ENCODE results near the gene RAD51C.
"Not testable (repeated sequence)": the region's sequence is repeated elsewhere in the genome, so short reads cannot be mapped to it uniquely, and the experiment has no call there.

The RAD51C gene

DNA sequence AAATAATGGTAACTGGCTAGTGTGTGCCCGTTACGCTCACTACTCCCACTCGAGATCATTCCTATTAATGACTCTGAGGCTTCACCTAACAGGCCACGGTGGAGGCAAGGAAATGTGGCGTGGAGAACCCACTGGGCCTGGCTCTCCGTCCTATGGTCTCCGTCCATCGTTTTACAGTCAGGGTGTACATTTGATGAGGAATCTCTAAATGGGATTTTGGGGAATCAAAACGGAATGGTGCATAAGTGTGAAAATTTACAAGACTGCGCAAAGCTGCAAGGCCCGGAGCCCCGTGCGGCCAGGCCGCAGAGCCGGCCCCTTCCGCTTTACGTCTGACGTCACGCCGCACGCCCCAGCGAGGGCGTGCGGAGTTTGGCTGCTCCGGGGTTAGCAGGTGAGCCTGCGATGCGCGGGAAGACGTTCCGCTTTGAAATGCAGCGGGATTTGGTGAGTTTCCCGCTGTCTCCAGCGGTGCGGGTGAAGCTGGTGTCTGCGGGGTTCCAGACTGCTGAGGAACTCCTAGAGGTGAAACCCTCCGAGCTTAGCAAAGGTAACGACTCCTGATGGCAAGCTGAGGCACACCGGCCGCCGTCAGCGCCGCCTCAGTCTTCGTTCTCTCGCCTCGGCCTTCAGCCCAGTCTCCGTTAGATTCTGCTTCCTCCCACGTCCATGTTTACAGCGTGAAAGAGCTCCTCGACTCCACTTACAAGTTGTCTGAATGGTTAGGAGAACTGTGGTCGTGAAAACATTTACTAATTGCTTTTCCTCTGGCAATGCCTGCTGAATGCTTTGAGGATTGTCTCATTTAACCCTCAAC, at the start of gene RAD51C:
TSS of gene RAD51C (plus strand) at position 364 of the 817 bp plus-strand sequence. CDS start at position 406, 42 bp downstream.
- DNase-seq (ENCODE audit: low spot score): peak; percentile 82

DNA sequence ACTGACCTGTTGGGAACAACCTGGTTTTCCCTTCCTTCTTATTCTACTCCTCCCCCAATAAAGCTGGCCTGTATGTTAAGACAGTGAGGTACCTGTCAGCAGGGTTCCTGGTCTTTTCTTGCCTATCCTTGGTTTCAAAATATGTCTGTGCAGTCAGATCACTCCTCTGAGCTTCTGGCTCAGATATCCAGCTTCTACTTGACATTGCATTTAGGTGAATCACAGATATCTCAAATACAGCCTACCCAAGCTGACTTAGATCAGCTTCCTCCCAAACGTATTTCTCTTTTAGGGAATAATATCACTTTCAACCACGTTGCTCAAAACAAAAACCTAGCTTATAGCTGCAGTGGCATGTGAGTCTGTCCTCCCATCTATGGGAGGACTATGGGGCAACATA, 49.3 kb upstream of the RAD51C start:
- DNase-seq (ENCODE audit: low spot score): no peak

DNA sequence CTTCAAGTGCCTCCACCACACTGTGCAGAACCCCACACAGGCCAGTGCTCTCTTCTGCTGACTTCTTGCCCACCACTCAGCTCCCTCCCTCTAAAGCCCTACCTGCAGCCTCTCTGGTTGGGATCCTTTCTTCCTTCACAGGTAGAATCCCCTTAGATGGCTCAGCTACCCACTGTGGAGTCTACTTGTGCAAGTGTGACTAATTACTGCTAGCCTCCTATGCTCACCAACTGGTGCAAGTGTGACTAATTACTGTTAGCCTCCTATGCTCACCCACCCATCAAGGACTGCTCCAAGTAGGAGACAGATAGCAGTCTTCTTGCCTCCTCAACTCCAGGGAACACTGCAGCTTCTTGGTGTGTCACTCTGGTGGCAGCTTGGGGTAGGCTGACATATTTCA, 44.2 kb upstream of the RAD51C start:
- no peak for DNase-seq (ENCODE audit: low spot score)

DNA sequence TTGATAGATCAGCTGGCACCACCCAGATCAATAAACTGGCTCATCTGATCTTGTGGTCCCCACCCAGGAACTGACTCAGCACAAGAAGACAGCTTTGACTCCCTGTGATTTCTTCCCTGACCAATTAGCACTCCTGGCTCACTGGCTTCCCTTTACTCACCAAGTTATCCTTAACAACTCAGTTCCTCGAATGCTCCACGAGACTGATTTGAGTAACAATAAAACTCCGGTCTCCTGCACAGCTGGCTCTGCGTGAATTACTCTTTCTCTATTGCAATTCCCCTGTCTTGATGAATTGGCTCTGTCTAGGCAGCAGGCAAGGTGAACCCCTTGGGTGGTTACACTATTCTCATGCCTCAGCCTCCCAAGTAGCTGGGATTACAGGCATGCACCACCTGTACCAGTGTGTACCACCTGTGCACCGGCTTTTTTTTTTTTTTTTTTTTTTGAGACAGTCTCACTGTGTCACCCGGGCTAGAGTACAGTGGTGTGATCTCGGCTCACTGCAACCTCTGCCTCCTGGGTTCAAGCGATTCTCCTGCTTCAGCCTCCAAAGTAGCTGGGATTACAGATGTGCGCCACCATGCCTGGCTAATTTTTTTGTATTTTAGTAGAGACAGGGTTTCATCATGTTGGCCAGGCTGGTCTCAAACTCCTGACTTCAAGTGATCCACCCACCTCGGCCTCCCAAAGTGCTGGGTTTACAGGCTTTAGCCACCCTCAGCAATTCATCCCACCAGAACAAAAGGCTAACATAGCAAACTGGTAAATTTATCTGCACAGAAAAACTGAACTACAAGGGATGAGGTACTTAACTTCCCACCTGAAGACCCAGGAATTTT, 34.2 kb upstream of the RAD51C start:
- peak; percentile 34 for DNase-seq (ENCODE audit: low spot score)

DNA sequence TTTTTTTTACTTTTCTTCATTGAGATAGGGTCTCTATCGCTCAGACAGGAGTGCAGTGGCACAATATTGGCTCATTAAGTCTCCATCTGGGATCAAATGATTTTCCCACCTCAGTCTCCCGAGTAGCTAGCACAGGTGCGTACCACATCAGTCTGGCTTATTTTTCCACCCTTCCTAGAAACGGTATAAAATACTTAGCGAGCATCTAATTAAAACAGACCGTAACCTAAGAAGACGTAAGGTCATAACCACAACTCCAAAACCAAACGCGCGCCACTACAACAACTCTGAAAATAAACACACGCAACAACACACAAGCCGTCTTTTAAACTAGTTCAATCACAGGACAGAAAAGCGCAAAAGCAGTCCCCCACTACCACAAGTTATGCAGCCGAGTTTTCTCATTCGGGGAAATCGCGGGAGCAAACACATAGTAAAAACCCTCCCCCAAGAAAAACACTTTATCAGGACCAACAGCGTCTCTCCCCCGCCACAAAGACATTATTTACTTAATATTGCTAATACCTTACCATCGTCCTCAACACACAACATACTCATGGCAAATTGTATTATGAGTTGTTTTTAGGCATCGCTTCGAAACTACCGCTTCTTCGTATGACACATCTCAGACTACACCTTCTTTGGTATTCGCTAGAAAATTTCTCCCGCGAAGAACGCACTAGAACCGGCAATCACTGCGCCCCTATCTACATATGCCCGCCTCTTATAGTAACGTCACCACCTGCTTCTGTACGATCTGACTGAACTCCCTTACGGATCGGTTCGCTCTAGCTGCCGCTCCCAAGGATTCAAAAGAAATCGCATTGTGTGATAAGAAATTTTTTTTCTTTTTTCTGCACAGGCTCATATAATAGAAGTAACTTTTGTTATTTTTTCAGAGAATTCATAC, 33.3 kb upstream of the RAD51C start:
- DNase-seq (ENCODE audit: low spot score): peak; percentile 98

DNA sequence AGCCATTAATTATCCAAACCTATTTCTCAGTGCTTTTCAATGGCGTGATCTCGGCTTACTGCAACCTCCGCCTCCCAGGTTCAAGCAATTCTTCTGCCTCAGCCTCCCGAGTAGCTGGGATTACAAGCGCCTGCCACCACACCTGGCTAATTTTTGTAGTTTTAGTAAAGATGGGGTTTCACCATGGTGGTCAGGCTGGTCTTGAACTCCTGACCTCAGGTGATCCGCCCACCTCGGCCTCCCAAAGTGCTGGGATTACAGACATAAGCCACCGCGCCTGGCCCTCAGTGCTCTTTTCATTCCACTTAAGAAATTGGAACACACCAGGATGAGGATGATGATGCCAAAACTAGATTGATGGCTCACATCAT, 32.7 kb upstream of the RAD51C start:
- not testable (repeated sequence) for DNase-seq (ENCODE audit: low spot score)

DNA sequence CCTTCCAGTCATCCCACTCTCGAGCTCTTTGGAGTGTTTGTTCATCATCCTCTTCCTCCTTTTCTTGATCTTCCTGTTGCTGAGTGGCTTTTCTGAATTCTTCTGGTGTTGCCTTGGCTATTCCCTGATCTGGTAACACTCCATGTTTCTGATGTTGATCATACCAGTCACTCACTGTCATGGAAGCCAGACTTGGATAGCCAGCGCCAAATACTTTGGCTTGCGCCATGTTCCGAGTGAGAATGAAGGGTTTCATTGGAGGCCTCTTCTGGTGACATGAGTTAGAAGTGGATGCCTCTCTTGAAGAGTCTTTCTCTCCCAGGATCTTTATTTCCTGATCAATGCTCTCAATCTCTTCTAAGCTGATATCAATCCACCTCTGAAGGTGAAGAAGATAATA, 31.8 kb upstream of the RAD51C start:
- DNase-seq (ENCODE audit: low spot score): no peak

DNA sequence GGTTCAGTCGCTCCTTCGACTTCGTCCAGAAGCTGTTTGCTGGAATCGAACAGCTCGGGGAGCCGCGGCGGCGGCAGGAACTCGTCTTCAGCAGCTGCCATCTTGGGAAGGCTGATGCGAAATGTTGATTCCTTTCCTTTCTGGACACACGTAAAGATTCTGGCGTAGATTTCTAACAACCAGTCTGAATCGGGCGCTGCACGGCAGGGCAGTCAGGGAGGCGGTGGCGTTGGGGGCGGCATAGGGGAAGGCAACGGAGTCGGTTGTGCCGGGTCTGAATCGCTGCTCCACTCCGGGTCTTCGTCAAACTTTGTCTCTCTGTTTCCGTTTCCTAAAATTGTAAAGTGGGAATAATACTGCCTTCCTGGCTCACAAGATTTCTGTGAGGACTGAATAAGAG, 30.9 kb upstream of the RAD51C start:
- DNase-seq (ENCODE audit: low spot score): no peak

DNA sequence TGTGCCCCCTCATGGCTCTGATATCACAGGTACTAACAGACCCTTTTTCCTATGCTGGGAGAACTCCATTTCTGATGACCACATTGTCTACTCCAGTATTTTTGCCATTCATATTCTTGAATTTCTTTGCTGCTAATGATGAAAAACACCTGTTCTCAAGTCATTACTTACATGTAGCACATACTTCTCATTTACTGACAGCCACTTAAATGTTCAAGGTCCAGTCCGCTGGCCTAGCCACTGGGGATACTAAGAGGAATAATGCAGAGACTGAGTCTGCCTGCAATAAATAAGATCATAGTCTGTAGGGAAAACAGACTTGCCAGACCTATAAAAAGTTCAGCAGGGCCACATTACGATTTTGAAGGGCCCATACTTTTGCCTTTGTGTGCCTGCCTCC, 28.1 kb upstream of the RAD51C start:
- no peak for DNase-seq (ENCODE audit: low spot score)

DNA sequence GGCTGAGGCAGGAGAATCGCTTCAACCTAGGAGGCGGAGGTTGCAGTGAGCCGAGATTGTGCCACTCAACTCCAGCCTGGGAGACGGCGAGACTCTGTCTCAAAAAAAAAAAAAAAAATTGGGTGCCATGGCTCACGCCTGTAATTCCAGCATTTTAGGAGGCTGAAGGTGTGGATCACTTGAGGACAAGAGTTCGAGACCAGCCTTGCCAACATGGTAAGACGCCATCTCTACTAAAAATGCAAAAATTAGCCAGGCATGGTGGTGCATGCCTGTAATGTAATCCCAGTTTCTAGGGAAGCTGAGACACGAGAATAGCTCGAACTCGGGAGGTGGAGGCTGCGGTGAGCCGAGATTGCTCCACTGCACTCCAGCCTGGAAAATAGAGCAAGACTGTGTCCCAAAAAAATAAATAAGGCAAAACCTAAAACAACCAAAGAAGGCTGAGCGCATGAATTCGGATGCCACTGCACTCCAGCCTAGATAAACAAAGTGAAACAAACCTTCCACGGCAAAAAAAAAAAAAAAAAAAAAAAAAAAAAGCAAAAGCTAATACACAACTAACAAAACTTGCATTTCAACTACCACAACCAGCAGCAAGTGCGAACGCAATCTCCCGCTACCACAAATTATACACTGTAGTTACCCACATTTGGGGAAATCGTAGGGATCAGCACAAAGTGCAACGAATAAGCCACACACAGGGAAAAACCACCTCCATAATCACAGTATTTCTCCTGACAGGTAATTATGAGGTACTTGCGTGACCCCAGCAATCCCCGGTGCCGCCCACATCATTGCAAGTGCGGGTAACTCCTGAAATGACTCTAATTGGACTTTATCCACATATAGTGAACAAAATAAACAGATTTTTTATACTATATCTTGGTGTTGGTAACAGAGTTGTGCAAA, 26.2 kb upstream of the RAD51C start:
- no peak for DNase-seq (ENCODE audit: low spot score)

DNA sequence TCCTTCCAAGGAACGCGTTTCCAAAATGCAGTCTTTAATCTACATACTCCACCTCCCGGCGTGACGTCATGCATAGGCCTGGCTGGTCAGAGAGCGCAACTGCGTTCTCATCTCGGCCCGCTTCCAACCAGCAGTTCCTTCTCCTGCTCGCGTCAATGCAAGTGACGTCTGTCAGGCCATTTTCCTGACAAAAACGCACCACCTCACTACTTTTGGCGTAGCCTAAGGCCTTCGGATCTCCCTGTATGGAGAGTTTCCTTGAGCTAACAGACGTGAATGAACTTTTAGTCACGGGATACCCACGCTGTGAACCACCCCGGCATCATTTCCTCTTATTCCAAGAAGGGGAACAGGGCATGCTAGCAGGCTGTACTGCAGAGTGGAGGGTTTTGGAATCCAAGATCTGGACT, 25.5 kb upstream of the RAD51C start:
- peak; percentile 79 for DNase-seq (ENCODE audit: low spot score)

DNA sequence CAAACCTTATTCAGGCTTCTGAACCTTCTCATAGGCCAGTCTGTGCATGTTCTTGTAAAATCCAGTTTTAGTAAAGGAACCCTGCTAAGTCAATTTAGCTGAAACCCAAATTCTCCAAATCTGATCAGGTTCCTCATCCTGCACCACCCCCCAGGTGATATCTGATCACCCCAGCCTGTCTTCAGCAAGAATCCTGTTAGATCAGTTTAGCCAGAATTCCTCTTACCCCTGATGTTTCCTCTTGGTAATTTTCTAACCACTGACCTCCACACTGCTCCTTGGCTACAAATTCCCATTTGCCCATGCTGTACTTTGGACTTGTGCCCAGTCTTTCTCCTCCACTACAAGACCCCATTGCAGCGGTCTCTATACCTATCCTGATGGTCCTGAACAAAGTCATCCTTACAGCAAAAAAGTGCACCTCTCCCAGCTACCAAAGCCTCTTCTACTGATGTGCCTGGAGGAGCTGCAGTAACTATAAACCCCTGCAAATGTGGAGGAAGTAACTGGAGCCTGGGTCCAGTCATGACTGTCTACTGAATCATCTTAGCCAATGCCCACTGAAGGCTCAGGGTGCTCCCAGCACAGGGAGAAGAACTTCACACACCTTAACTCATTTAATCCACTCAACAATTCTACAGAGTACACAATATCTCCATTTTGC, 24.3 kb upstream of the RAD51C start:
- DNase-seq (ENCODE audit: low spot score): no peak

DNA sequence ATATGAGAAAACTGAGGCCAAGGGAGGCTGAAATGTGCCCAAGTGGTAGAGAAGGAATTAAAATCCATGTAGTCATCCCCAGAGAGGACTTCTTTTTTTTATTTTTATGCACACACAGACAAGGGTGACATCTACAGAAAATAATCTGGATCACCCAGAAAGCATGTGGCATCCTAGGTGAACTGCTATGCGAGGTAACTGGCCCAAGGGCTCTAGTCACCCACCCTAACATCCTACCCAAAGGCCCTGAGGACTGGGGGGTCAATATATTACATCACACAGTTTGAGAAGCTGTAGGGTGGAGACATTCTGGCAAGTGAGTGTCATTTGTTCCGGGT, 23.8 kb upstream of the RAD51C start:
- no peak for DNase-seq (ENCODE audit: low spot score)

DNA sequence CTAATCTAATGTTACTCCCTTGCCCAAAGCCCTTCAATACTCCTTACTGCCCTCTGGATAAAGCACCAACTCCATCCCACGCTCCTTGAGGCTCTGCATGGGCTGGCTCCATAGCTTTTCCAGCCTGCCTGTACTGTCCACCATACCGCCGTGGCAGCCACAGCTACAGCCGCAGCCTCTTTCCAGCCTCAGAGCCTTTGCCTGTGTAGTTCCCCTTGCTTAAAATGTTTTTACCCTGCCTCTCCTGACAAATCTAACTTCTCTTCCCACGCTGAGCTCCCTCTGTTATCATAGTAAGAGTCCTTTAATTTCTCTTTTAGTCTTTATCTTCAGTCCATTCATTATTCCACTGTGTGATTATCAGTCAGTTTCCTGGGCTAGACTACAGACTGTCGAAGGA, 22.5 kb upstream of the RAD51C start:
- no peak for DNase-seq (ENCODE audit: low spot score)

DNA sequence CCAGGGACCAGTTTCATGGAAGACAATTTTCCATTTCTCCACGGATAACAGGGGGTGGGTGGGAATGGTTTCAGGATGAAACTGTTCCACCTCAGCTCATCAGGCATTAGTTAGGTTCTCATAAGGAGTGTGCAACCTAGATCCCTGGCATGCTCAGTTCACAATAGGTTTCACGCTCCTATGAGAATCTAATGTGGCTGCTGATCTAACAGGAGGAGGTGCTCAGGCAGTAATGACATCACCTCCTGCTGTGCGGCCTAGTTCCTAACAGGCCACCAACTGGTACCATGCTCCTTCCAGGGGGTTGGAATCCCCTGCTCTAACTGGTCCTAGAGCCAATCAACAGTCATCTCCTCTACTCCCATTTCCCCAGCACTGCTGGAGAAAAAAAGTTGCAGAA, 20.4 kb upstream of the RAD51C start:
- no peak for DNase-seq (ENCODE audit: low spot score)

DNA sequence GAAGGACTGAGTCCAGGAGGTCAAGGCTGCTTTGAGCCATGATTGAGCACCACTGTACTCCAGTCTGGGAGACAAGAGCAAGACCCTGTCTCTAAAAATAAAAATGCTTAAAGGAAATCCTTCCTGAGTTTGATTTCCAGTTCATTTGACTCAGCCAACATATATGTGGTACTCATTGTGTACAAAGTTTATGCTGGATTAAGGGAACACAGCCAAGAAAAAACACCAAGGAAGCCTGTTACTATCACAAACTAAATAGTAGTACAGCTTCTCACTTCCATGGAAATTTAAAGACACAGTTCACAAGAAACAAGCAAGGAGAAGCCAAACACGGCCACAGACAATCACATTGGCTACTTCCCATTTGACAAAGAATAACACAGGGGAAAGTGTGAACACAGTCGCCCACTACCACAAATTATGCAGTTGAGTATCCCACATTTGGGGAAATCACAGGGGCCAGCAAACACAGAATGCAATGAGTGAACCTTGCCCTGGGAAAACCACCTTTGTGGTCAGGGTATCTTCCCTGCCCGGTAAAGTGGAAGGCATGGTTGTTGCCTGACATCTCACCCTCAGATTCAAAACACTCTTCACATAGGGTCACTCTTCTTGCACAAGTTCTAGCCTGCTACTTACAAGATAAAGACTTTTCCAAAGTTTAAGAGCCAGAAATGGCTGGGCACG, 15.1 kb upstream of the RAD51C start:
- DNase-seq (ENCODE audit: low spot score): no peak

DNA sequence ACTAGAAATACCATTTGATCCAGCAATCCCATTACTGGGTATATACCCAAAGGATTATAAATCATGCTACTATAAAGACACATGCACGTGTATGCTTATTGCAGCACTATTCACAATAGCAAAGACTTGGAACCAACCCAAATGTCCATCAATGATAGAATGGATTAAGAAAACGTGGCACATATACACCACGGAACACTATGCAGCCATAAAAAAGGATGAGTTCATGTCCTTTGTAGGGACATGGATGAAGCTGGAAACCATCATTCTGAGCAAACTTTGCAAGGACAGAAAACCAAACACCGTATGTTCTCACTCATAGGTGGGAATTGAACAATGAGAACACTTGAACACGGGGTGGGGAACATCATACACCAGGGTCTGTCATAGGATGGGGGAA, 14.1 kb upstream of the RAD51C start:
- DNase-seq (ENCODE audit: low spot score): not testable (repeated sequence)

DNA sequence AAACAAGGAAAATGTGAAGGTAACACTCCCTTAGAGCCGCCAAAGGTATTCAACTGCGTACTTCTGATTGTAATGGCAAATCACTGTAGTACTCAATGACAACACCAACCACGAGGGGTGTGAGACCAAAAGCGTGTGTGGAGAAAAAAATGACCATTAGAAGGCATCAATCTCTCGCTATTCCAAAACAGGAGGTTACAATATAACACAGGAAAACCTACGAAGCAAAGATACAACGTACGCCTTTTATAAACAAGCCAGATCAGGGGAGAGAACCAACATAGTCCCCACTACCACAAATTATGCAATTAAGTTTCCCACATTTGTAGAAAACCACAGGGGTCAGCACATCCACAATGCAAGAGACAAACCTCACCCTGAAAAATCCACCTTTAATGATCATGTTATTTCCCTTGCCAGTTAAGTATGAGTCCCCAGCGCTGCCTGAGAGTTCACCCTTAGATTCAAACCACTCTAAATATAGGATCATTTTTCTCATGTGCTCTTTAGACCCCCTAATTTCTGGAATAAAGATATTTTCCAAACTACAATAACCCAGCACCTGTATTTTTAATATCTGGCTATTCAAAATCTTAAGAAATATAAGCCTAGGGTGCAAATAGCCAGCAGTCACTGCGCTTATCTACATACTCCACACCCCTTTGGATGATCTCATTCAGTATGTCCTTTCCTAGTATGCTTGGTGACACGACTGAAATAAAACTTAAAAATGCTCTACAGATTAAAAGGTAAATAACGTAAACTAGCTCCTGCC, 13.0 kb upstream of the RAD51C start:
- no peak for DNase-seq (ENCODE audit: low spot score)

DNA sequence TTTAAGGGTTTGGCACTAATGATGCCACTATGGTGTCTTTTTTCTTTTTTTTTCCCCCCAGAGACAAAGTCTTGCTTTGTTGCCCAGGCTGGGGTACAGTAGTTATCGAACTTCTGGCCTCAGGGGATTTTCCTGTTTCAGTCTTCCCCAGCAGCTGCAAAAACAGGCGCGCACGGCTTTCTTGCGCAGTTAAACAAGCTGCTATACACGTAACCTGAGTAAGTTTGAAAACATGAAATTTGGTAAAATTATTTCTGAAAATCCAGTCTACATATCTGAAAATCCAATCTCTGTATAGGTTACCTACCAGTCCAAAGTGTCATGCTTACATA, 12.4 kb upstream of the RAD51C start:
- no peak for DNase-seq (ENCODE audit: low spot score)

DNA sequence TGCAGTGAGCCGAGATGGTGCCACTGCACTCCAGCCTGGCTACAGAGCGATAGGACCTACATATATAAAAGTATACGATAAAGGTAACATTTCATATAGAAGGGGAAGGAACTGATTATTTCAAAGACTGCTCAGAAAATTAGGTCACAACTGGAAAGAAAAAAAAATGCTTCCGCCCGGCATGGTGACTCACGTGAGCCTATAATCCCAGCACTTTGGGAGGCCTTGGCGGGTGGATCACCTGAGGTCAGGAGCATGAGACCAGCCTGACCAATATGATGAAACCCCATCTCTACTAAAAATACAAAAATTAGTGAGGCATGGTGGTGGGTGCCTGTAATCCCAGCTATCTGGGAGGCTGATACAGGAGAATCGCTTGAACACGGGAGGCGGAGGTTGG, 8.4 kb upstream of the RAD51C start:
- no peak for DNase-seq (ENCODE audit: low spot score)

Measured in pons (tissue), 1 donor.